LHCN-M2 (cell line): ENCODE data around the gene CHPF. TPM values are rescaled to one million over a fixed set of nuclear protein-coding genes. Genes with fewer than 3 reads are reported as not detected.

Experiments used
- DNase-seq: peaks from one replicate; pipeline ENCODE4 v3.0.0-alpha.2; 2012; ENCODE audit warnings: low read depth
- total RNA-seq: library from RNA; depleted of rRNA; stranded (reverse); fragments of >200 nt; gene quantifications from 2 replicates; pipeline ENCODE4 v1.2.3, GENCODE V29; 2014

CHPF gene
- total RNA-seq, 1 experiment from 2014 or later: 246 TPM

DNA sequence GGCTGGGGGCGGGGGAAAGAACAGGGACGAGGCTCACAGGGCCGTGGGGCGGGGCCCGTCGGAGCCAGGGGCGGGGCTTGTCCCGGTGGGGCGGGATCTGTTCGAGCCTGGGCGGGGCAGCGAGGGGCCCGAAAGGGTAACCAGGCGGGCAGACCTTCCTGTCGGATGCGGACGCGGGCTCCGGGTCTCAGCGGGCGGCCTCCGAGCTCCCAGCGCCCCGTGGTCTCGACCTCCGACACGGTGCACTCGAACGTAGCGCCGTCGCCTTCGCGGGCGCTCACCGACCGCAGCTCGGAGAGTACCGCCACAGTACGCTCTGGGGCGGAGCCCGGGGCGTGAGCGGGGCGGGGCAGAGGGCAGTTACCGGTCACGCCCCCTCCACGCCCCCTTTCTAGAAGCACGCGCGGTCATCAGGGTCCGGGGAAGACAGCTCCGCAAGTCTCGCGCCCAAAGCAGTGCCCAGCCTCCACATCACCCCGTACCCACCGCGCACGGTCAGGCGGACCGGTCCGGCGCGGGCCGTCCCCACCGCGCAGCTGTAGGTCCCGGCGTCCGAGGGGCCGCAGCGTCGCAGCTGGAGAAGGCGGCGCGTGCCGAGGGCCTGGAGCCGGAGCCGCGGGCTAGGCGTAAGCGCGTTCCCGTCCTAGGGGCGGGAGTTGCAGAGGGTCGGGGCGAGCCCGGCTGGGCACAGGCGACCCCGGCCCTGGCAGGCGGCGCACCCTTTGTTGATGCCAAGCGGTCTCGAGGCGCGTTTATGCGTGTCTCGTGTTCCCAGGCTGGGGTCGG, 9.0 kb upstream of the CHPF start:
- DNase-seq: peak; percentile 74

DNA sequence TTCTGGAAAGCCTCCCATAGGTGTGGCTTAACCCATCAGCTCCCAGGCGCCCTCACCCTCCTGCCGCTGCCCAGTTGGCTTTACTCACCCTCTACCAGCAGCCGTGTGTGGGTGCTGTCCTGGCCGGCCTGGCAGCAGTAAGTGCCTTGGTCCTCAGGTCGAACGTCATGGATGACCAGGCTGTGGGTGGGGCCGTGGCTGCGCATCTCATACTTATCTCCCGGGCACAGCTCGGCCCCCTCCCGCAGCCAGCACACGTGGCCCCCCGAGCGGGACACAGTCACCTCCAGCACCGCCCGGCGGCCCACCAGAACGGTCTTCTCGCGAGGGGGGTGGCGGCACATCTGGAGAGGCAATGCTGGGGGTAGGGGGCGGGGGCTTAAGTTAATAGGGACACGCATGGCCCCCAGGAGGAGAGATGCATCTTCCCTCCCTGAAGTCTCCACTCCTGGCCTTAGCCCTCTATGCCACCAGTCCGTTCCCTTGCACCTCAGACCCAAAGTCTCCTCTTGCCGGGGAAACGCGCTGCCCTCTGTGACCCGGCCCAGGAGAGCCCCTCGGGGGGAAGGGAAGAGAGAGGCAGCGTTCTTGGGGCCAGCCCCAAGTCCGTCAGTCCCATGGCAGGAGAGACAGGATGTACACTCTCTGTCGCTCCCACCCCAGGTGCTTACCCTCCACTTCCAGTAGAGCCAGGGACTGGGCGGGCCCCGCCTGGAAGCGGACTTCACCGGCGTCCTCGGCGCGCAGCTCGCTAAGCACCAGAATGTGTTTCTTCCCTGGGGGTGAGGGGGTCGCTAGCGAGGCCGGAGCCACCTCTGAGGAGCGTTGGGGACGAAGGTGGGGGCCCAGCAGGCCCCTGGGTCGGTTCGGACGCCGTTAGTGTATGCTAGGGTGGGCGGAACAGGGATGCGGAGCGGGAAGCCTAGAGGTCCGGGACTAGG, 8.1 kb upstream of the CHPF start:
- DNase-seq: peak; percentile 66

DNA sequence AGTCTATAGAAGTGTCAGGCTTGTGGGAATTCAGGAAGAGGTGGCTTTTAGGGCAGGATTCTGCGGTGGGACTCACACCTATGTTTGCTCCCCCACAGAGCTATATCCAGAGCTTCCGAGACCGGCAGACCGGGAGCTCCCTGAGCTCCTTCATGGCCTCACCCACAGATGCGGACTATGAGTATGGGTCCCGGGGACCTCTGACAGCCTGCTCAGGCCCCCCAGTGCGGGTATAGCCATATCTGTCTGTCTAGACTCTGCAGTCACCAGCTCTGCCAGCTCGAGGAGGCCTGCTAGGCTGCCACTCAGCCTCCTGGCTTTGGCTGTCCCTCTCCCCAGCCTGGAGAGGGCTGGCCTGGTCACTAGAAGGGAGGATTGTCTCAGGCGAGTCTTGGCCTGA, 6.0 kb upstream of the CHPF start:
- no peak for DNase-seq

DNA sequence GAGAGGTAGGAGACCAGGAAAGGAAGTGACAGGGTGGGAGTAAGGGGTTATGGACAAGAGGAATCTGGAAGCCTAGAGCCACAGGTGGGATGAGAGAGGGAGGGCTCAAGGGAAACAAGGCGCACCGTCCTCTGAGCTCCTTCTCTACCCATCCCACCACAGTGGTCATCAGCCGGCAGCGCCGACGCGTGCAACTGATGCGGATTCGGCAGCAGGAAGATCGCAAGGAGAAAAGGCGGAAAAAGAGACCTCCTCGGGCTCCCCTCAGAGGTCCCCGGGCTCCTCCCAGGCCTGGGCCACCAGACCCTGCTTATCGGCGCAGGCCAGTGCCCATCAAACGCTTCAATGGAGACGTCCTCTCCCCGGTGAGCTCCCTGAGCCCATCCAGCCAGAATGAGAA, 5.4 kb upstream of the CHPF start:
- no peak for DNase-seq

DNA sequence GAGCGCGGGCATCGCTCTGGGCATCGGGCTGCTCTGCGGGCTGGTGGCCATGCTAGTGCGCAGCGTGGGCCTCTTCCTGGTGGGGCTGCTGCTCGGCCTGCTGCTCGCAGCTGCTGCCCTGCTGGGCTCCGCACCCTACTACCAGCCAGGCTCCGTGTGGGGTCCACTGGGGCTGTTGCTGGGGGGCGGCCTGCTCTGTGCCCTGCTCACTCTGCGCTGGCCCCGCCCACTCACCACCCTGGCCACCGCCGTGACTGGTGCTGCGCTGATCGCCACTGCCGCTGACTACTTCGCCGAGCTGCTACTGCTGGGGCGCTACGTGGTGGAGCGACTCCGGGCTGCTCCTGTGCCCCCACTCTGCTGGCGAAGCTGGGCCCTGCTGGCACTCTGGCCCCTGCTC, 4.0 kb upstream of the CHPF start:
- no peak for DNase-seq

DNA sequence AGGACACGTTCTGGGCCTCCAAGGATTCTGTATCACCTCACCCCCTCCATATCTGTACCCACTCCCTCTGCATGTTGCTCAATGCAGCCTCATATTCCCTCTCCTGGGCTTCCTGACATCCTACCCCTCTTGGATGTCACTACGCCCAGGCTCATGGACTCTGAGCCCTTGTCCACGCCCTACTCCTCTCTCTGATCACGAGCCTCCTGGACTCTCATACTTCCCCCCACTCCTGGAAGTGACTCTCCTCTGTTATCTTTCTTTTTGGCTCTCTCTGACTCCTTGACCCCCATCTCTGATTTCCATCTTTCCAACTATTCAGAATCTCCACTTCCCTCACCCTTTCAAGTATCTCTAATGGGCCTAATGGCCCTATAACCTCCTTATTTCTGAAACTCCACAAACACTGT, 2.3 kb upstream of the CHPF start:
- no peak for DNase-seq

DNA sequence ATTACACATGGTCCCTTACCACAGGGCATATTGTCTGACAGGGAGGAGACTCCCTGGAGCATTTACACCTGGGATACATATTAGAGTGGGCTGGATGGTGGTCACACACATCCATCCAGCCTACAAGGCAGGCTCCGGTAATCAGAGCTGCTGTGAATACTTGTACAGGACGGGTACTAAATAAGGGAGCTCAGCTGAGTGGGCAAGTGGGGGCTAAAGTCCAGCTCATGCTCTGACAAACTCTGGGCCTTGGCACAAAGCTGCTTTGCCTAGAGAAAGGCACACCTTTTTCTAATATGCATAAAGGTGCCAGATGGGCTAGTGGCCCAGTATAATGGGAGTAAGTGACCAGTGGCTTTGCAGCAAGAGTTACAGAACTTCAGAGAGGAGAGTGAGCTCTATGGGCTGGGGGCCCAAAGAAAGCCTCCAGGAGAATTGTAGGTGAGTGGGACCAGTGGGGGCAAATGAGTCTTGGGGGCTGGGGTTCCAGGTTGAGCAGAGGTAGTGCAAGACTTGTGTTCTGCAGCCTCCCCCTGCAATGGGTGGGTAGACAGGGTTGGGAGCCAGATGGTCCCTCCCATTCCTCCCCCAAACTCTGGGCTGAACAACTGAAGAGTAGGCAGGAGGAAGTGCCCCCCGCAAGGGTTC, 1.8 kb upstream of the CHPF start:
- no peak for DNase-seq

DNA sequence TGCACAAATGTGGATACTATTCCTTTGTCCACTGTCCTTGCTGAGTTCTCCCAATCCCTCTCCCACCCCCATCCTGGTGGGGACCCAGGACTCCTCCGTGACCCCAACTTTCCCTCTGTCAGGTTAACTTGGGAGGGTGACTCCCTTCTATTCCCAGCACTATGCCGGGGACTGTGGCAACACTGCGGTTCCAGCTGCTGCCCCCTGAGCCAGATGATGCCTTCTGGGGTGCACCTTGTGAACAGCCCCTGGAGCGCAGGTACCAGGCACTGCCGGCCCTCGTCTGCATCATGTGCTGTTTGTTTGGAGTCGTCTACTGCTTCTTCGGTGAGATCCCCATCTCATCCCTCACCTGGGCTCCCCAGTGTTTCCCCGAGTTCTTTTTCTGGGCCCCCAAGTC, 958 bp upstream of the CHPF start:
- no peak for DNase-seq

DNA sequence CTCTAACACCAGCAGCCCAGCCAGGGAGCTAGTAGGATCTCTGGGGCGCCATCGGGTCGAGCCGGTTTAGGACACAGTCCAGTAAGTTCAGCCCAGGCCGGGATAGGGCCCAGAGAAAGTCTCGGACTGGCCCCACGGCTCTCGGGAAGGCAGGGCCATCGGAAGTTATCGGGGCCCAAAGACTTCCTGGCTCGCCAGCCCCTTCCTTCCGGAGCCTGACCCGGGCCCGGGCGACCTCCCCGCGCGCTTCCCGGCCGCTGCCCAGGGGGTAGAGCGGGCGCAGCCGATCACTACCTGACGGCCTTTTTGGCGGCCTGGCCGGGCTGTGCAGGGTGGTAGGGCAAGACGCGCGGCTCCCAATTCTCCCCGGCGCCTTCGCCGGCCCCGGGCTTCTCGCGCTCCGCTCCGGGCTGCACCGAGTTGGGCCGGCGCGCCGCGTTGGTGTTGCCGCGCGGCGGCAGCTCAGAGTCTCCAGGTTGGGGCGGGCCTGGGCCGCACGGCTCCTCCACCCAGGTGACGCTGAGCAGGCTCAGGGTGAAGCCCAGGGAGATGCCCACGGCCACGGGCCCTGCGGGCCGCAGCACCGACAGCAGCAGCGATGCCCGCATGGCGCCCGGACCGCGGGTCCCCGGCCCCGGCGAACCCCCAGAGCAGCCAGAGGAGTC, 546 bp downstream of the CHPF start:
- DNase-seq: peak; percentile 49

DNA sequence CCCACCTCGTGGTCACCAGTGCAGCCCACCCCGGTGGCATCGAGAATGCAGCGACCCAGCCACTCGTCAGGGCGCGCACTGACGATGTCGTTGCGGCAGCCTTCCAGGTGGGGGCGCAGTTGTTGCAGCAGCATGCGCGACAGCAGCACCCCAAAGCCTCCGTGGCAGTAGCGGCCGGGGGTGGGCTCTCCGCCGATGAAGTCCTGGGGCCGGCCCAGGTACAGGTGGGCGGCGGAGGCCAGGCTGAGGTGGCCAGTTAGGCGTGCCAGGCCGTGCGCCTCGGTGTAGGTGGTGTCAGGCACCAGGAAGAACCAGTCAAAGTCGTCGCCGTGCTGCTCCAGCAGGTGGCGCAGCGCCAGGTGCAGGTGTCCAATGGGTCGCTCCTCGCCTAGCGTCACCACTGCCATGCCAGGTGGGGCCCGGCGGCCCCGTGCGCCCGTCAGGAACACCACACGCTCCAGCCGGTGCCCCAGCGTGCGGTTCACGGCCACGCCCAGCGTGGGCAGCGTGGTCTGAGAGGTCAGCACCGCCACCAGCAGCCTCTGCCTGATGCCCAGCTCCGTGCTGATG, 1.9 kb downstream of the CHPF start:
- peak; percentile 44 for DNase-seq

DNA sequence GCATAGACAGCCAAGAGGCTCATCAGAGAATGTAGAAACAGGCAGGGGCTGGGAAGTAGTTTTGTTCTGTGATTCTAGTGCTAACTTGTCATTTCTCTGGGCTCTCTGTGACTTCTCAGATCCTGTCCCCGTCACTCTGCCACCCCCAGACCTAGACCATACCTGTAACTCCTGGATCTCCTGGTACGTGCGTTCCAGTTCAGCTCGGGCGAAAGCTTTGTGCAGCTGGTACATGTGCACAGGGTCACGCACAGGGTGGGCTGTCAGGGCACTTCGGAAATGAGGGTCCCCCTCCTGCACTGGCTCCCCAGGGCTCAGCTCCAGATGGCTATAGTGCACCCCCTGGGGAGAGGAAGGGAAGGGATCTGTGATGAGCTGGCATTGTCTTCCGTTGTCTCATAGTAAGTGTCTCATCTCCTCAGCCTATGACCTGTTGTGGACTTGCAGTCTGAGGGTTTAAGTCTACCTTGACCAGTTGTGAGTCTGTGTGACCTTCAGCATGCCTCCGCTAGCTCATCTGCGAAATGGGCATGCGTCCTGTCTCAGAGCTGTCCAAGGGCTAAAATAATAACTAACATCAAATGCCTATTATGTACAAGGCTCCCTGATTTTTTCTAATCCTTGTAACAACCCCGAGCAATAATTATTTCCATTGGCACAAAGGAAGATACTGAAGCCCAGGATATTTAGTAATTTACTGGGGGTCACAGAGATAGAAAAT, 2.7 kb downstream of the CHPF start:
- DNase-seq: no peak

DNA sequence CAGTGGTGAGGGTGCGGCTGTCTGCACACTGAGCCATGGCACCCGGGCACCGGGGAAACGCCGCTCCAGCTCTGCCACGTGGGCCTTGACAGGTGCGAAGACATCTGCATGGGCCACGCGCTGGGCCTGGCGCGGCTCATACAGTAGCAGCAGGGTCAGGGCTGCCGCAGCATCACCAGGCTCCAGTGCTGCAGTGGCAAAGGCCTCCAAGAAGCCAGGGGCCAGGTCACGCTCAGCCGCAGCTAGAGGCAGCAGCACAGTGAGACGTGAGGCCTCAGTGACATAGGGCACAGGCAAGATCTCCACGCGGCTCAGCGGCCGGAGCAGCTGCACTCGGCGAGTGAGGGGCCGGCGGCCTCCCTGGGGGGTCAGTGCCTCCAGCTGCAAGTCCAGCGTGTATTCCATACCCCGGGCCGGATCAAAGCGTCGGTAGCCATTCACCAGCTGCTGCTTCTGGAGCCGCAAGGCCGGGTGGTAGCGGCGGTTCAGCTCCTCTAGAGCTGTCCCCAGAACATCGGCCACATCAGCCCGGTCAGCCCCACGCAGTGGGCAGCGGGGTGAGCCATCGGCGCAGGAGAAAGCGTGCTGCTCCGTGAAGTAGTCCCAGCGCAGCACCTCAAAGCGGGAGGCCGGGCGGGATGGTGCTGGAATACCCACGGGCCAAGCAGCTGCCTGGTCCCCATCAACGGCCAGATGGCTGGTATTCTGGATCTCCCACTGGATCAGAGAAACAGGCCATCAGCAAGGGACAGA, 3.5 kb downstream of the CHPF start:
- DNase-seq: no peak

DNA sequence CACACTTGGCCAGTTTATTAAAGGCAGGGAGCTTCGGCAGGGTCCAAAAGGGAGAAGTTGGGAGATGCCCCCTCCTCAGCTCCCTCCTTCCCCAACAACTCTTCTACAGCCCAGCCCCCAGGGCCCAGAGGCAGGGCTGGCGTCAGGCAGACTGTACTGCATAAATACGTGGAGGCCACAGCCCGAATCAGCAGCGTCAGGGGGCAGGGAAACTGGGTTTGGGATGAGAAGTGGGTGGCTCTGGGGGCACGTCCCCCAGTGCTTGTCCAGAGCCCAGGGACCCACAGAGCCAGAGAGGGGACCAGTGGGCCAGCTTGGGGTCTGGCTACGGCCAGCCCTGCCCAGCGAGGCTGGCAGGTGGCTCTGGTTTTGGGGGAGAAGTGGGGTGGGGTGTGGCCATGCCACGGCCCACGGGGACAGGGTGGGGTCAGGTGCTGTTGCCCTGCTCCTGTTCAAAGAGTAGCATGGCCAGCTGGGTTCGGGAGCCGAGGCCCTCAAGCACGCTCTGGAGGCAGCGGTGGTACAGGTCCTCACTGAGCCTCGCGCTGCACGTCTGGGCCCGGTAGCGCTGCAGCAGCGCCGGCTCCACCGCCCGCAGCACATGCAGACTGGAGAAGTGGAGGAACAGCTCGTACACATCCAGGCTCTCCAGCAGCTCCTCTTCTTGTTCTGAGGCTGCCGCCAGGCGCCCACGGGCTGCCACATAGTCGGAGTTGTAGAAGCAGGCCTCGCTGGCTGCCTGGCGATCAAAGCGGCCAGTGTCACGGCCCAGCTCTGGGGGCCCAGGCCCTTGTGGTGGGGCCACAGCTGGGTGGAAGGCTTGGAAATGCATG, 4.4 kb downstream of the CHPF start:
- no peak for DNase-seq

DNA sequence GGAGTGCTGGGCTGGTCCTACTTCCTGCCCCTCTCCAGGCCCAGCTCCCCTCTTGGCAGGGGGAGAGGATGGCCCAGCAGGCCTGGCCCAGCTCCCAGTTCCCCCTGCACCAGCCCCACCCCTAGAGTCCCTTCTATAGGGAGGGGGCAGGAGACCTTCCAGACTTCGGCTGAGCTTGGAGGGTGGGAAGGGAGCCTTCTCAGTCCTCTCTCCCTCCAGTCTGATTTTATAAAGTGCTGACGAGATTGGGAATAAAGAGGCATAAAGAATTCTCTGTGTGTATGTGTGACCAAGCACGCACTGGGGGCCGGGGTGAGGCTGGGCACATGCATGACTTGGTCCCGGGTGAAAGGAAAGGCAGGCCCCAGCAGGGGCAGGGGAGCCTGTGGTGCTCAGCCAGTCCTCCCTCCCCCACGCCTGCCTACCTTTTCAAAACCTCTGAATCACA, 5.1 kb downstream of the CHPF start:
- DNase-seq: no peak

DNA sequence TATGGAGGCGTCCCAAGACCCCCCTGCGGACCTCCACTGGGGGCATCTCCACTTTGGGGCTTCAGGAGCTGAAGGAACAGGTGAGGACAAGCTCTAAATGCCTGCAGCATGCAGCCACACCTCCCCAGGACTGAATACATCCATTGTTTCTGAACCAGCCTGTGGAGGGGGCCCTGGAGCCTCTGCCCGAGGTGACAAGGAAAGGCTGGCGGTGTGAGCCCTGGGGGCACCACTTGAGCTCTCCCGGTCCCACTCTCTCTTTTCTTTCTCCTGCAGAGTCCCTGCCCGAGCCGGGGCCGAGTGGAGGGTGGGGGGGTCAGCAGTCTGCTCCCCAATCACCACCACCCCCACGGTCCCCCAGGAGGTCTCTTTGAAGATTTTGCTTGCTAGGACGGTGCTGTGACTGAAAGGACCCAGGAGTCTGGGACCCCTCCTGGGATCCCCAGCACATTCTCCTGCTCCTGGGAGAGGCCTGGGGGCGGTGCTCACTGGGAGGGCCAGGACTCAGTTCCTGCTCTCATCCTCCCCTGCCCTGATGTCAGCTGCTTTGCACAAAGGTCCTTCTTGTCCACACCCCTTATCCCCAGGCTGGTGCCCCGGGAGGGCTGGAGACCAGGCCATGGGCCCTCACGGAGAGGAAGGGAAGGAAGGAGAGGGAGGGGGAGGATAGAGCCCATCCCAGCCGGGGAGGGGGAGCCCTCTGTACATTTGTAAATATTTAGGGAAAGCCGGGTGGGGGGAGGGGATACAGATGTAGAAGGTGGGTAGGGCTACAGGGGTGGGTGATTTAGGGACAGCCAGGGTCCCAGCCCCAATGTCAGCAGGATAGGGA, 5.7 kb downstream of the CHPF start:
- no peak for DNase-seq

DNA sequence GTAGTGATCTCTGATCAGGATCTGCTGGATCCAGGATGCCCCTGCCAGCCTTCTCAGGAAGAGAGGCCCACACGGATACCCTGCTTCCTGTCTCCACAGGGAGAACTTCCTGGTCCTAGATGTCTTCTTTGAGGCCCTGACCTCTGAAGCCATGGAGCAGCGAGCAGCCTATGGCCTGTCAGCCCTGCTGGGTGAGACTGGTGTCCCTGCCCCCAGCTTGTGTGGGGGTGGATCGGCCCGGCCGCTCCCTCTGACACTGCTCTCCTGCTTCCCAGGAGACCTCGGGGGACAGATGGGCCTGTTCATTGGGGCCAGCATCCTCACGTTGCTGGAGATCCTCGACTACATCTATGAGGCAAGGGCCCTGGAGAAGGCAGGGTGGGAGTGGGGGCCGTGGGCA, 6.6 kb downstream of the CHPF start:
- DNase-seq: no peak

DNA sequence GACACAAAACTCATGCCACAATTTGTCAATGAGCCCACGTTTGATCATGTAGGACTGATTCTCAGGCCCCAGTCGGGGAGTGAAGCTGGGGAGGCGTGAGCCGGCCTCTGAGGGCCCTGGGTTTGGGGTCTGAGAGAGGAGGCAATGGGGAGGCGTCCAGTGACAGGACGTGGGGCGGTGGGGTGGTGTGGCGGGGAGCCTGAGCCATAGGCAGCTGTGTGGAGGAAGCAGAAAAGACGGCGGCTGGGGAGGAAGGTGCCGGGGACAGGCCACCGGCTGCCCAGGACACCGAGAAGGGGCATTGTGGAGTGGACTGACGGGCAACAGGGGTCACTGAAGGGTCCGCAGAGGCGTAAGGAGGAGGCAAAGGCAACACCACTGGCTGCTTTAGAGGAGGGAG, 7.2 kb downstream of the CHPF start:
- no peak for DNase-seq
